Kasumi-1 (cell line): ENCODE results near the gene RALY.
"Not testable (repeated sequence)": the region's sequence is repeated elsewhere in the genome, so short reads cannot be mapped to it uniquely, and the experiment has no call there.

Experiments
- DNase-seq, 2 experiments: peaks; one replicate each; lab custom pipeline; 2025; lab: John Stamatoyannopoulos, UW

RALY gene

GRCh38 chr20:34105978-34106675 is 112.4 kb downstream of the RALY start:
- DNase-seq = no peak

- DNase-seq = no peak
Measured at GRCh38 chr20:34108616-34109174, 115.0 kb downstream of the RALY start.

- DNase-seq = no peak
Measured at GRCh38 chr20:34109442-34109841, 115.7 kb downstream of the RALY start.

- DNase-seq = no peak
Measured at GRCh38 chr20:34110025-34110744, 116.5 kb downstream of the RALY start.

GRCh38 chr20:34110745-34111641 is 117.3 kb downstream of the RALY start:
- DNase-seq = peak; percentile 15 to 35

GRCh38 chr20:34111702-34112599 is 118.2 kb downstream of the RALY start, which contains the start of gene EIF2S2:
Gene EIF2S2, minus strand, starts transcription at chr20:34112243. Its CDS starts 133 bp downstream, at chr20:34112110.
- peak; percentile 97 for DNase-seq

GRCh38 chr20:34112600-34113101 is 118.9 kb downstream of the RALY start:
- DNase-seq = peak; percentile 56 to 80

GRCh38 chr20:34114809-34115208 is 121.1 kb downstream of the RALY start:
- DNase-seq = no peak

GRCh38 chr20:34115232-34115631 is 121.5 kb downstream of the RALY start:
- DNase-seq = no peak

GRCh38 chr20:34120213-34120612 is 126.5 kb downstream of the RALY start:
- no peak for DNase-seq

- no peak for DNase-seq
Measured at GRCh38 chr20:34122274-34122980, 128.7 kb downstream of the RALY start.

GRCh38 chr20:34123309-34123708 is 129.6 kb downstream of the RALY start:
- no peak for DNase-seq

- no peak for DNase-seq
Measured at GRCh38 chr20:34124469-34125249, 130.9 kb downstream of the RALY start.

- DNase-seq = no peak
Measured at GRCh38 chr20:34127792-34128191, 134.1 kb downstream of the RALY start.

- DNase-seq = peak; percentile 75 to 78
Measured at GRCh38 chr20:34129518-34130162, 135.9 kb downstream of the RALY start.

GRCh38 chr20:34131491-34131890 is 137.8 kb downstream of the RALY start:
- no peak for DNase-seq

- DNase-seq = not testable (repeated sequence)
Measured at GRCh38 chr20:34132491-34132890, 138.8 kb downstream of the RALY start.

GRCh38 chr20:34132943-34133342 is 139.2 kb downstream of the RALY start:
- not testable (repeated sequence) for DNase-seq

- DNase-seq = not testable (repeated sequence)
Measured at GRCh38 chr20:34133365-34133860, 139.7 kb downstream of the RALY start.
